Activated naive CD8-positive, alpha-beta T cell treated with anti-CD3 and anti-CD28 coated beads, Interleukin-2, amount 50 U/mL, for 24 hours (primary cell): ENCODE measurements around the gene SLC25A5.
A peak's percentile ranks its signal among the peaks of the same experiment; 100 is the strongest.
"Not testable (repeated sequence)": the region's sequence is repeated elsewhere in the genome, so short reads cannot be mapped to it uniquely, and the experiment has no call there.

Experiments used
- ATAC-seq: fragments of 150-1000 bp; cut with Tn5 transposase; one replicate; pipeline ENCODE4 v1.10.0; 2021
- DNase-seq: peaks from one replicate; pipeline ENCODE4 v3.0.0; 2021
- H3K27ac Mint-ChIP-seq: one replicate; pipeline ENCODE4 v1.8.0; 2021; ENCODE audit warnings: mild to moderate bottlenecking, mixed read lengths
- H3K27me3 Mint-ChIP-seq: one replicate; pipeline ENCODE4 v1.8.0; 2021; ENCODE audit warnings: mixed read lengths
- H3K36me3 Mint-ChIP-seq: one replicate; pipeline ENCODE4 v1.8.0; 2021; ENCODE audit warnings: low read depth, mixed read lengths
- H3K4me1 Mint-ChIP-seq: one replicate; pipeline ENCODE4 v1.8.0; 2021; ENCODE audit warnings: mixed read lengths
- H3K4me3 Mint-ChIP-seq: one replicate; pipeline ENCODE4 v1.8.0; 2021; ENCODE audit warnings: mild to moderate bottlenecking, moderate library complexity, mixed read lengths
- H3K9me3 Mint-ChIP-seq: one replicate; pipeline ENCODE4 v1.8.0; 2021; ENCODE audit warnings: mixed read lengths

The SLC25A5 gene

DNA sequence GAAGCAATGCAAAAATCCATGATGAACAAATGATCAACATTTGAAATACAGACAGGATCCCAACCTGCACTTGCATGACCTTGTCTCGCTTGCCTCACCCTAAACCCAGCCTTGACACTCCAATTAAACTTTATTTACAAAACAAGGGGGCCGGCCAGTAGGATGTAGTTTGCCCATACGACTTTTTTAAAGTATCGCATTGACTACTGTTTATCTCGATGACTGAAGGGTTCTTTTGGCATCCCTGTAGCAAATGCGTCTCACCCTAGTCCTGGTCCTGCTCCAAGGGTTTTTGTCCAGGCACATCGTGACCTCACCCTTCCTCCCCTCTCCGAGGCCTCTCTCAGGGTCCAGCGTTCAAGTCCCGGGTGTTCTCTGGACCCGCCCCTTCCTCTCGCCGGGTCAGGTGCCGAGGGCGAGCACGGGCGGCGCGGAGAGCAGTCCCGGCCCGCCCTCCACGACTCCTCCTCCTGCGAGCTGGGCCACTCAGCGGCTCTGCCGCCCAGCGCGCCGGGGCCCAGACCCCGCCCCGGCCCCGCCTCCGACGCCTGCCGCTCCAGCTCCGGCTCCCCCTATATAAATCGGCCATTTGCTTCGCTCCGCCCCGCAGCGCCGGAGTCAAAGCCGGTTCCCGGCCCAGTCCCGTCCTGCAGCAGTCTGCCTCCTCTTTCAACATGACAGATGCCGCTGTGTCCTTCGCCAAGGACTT lies at the start of gene SLC25A5:
Gene SLC25A5, plus strand, starts transcription at position 603 of the 709 bp plus-strand sequence. Its CDS starts 72 bp downstream, at position 675.
- peak within 1 kb of the TSS; percentile 85 for H3K4me3 Mint-ChIP-seq
- peaks cover 14% of the 10 kb centered on the region for H3K4me1 Mint-ChIP-seq
- peak; percentile 95 for ATAC-seq
- no peaks in the 10 kb centered on the region for H3K9me3 Mint-ChIP-seq
- H3K27ac Mint-ChIP-seq, result peak within 1 kb of the TSS; percentile 93
- DNase-seq, result peak; percentile 81
- no peaks in the 10 kb centered on the region for H3K27me3 Mint-ChIP-seq
- peaks cover 24% of the 10 kb centered on the region for H3K36me3 Mint-ChIP-seq

DNA sequence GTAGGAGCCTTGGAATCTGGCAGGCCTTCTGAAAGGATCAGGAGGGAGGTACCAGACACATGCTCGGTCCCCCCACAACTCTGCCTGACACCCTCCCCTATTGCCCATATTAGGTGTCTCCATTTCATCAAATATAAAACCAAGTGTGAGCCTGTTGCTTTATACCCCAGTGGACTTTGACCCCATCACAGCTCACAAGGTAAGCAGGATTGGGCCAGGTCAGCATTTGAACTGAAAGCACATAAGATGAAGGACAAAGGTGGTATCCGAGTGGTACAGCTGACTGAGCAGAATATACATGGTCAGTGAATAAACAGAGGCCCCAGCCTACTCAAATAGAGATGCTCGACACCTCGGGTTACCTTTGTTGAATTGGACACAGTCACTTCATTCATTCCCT lies 49.1 kb upstream of the SLC25A5 start:
- Mint-ChIP-seq H3K27ac (no peak overlapping the region), H3K4me3 (no peak overlapping the region), H3K9me3 (no peaks in the 10 kb centered on the region), H3K4me1 (no peaks in the 10 kb centered on the region), H3K27me3 (no peaks in the 10 kb centered on the region), H3K36me3 (peaks cover 2% of the 10 kb centered on the region)
- ATAC-seq, result no peak
- no peak for DNase-seq

DNA sequence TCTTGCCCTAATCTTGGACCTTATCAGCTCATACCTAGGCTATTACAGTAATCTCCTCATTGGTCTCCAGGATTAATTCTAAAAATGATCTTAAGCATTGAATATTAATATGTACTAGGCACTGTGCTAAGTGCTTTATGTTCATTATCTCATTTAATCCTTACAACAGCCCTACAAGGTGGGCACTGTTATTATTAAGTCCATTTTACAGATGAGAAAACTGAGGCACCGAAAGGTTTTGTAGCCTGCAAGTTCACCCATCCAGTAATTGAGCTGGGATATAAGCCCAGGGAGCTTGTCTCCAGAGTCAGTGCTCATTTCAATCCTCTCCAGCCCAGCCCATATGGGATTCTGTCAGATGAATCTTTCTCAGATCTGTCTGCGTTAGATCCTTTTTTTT lies 48.3 kb upstream of the SLC25A5 start:
- H3K27ac Mint-ChIP-seq, result no peak overlapping the region
- H3K27me3 Mint-ChIP-seq, result no peaks in the 10 kb centered on the region
- no peaks in the 10 kb centered on the region for H3K4me1 Mint-ChIP-seq
- H3K4me3 Mint-ChIP-seq, result no peak overlapping the region
- H3K9me3 Mint-ChIP-seq, result no peaks in the 10 kb centered on the region
- ATAC-seq (no peak), DNase-seq (no peak)
- peaks cover 2% of the 10 kb centered on the region for H3K36me3 Mint-ChIP-seq

DNA sequence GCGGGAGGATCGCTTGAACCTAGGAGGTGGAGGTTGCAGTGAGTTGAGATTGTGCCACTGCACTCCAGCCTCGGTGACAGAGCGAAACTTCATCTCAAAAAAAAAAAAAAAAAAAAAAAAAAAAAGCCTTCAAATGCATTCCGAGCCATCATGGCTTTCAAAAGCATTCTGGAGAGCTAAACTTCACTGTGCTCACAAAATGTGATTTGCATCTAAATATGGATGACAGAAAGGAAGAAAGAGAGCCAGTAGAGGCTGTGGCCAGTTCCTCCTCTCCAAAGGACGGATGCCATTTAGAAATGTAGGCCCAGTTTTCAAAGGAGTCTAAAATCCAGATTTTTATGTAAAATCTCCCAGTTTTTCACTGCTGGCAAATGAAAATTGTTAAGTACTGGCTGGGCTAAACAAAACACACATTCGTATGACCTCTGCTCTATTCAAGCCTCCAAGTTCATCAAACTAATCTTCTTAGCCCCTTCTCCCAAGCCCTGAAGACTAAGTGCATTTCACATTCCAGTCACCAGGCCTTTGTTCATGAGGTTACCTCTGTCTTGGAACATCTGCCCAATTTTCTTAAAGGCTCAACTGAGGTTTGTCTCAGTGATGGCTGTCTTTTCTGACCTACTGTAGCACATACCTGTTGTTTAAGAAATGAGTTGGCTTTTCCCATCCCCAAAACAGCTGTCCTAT lies 47.1 kb upstream of the SLC25A5 start:
- Mint-ChIP-seq H3K4me3 (no peak overlapping the region), H3K27me3 (no peaks in the 10 kb centered on the region), H3K4me1 (peaks cover 4% of the 10 kb centered on the region), H3K9me3 (no peaks in the 10 kb centered on the region), H3K27ac (no peak overlapping the region), H3K36me3 (peaks cover 2% of the 10 kb centered on the region)
- DNase-seq (no peak), ATAC-seq (no peak)

DNA sequence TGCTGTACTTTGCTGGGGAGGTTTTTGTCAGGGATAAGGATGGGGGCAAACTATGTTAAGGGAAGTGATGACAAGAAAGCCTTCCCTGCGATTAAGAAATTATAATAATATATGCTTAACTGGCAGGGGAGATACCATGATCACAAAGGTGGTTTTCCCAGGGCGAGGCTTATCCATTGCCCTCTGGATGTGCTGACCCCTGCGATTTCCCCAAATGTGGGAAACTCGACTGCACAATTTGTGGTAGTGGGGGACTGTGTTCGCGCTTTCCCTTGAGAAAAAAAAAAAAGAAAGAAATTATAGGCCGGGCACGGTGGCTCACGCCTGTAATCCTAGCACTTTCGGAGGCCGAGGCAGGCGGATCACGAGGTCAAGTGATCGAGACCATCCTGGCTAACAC lies 44.6 kb upstream of the SLC25A5 start:
- ATAC-seq, result no peak
- H3K27ac Mint-ChIP-seq, result no peak overlapping the region
- peaks cover 17% of the 10 kb centered on the region for H3K4me1 Mint-ChIP-seq

DNA sequence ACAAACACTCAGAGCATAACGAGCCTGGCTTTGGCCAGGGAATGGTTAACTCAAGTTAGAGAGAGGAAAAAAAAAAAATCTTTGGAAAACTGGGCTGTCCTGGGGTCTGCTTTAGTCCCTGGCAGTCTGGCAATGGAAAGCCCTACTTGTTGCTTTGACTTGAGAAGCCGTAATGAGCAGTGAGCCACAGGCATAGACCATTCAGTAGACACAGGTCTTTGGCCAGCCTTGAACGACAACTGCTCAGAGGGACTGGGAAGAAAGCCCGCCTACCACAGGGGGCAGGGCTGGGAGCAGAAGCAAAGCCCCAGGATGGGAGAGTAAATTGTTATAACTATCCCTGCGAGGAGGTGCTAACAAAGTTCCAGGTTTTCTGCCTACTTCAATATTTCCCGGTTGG lies 43.2 kb upstream of the SLC25A5 start:
- Mint-ChIP-seq H3K9me3 (no peaks in the 10 kb centered on the region), H3K4me1 (peaks cover 17% of the 10 kb centered on the region), H3K27ac (no peak overlapping the region), H3K4me3 (no peak overlapping the region), H3K27me3 (no peaks in the 10 kb centered on the region), H3K36me3 (peaks cover 5% of the 10 kb centered on the region)
- ATAC-seq (no peak), DNase-seq (no peak)

More for the DNA sequence above, 44.6 kb upstream of the SLC25A5 start:
- H3K36me3 Mint-ChIP-seq, result peaks cover 5% of the 10 kb centered on the region
- H3K4me3 Mint-ChIP-seq, result no peak overlapping the region
- no peaks in the 10 kb centered on the region for H3K27me3 Mint-ChIP-seq
- H3K9me3 Mint-ChIP-seq, result no peaks in the 10 kb centered on the region
- DNase-seq, result no peak

DNA sequence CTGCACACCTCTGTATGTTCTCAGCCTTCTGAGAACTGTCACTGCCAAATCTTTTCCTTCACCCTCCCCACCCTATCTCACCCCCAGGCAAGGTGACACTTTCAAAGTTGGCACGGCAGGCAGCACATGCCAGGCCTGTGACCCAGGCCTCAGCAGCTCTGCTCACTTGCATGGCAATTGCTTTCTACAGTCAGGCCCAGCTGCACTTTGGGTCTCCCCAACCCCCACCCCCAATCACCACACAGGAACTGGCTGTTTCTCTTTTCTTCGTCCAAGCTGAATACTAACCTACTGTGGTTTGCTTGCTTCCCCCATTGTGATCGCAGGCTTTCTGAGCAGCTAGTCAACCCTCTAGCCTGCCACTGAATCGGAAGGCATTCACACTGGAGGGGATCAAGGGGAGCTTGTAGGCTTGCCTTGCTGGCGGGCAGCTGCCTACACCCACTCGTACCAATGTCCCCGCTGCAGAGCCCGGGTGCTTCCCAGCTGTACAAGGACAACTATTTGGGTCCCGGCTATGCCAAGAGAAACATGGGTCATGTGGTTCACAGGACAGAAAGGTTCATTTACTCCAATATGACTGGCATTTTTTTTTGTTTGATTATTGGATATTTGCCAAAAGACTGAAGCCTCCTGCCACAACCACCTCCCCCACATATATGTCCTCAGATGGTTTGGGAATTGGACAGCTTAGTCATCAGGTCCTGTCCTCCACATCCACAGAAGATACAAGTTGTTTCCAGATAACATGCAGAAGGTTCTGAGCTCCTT lies 41.0 kb upstream of the SLC25A5 start:
- peaks cover 5% of the 10 kb centered on the region for H3K36me3 Mint-ChIP-seq
- H3K27ac Mint-ChIP-seq, result no peak overlapping the region

DNA sequence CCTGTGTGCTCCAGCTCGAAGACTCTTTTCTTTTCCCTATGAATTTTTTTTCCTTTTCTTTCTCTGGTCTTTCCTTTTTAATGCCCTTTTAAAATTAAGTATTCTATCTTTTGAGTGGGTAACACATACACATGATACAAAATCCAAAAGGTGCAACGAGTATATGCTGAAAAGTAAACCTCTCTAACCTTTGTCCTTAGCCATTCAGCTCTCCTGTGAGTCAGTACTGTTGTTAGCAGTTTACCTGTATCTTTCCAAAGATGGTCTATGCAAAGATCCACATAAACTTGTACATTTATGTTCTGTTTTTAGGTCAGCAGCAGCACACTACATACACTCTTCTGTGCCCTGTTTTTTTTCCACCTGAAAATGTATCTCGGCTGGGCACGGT lies 40.5 kb upstream of the SLC25A5 start:
- H3K4me3 Mint-ChIP-seq, result no peak overlapping the region
- H3K27ac Mint-ChIP-seq, result no peak overlapping the region
- DNase-seq, result no peak
- H3K4me1 Mint-ChIP-seq, result peaks cover 17% of the 10 kb centered on the region
- H3K36me3 Mint-ChIP-seq, result peaks cover 5% of the 10 kb centered on the region
- no peaks in the 10 kb centered on the region for H3K27me3 Mint-ChIP-seq
- H3K9me3 Mint-ChIP-seq, result no peaks in the 10 kb centered on the region
- no peak for ATAC-seq

More for the DNA sequence above, 41.0 kb upstream of the SLC25A5 start:
- H3K27me3 Mint-ChIP-seq, result no peaks in the 10 kb centered on the region
- peak; percentile 10 for ATAC-seq
- H3K4me3 Mint-ChIP-seq, result no peak overlapping the region
- peaks cover 17% of the 10 kb centered on the region for H3K4me1 Mint-ChIP-seq
- H3K9me3 Mint-ChIP-seq, result no peaks in the 10 kb centered on the region
- DNase-seq, result peak; percentile 1

DNA sequence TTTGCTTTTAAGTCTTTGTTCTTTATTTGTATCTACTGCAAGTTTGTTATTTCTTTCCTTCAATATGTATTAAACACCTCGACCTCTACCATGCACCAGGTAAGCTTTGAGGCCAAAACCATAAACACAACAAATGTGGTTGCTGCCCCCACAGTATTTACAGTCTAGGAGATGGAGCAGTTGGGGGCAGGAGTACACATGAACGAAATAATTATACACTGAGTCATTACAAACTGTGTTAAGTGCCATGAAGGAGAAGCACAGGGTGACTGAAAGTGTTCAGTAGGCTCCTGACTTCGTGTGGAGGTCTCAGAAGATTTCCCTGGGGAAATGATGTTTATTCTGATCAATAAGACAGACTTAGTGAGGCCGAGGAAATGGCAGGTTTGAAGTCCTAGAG lies 38.8 kb upstream of the SLC25A5 start:
- Mint-ChIP-seq H3K4me3 (no peak overlapping the region), H3K36me3 (peaks cover 13% of the 10 kb centered on the region), H3K4me1 (peaks cover 17% of the 10 kb centered on the region), H3K27ac (no peak overlapping the region), H3K27me3 (no peaks in the 10 kb centered on the region), H3K9me3 (peaks cover 7% of the 10 kb centered on the region)
- DNase-seq (no peak), ATAC-seq (no peak)

DNA sequence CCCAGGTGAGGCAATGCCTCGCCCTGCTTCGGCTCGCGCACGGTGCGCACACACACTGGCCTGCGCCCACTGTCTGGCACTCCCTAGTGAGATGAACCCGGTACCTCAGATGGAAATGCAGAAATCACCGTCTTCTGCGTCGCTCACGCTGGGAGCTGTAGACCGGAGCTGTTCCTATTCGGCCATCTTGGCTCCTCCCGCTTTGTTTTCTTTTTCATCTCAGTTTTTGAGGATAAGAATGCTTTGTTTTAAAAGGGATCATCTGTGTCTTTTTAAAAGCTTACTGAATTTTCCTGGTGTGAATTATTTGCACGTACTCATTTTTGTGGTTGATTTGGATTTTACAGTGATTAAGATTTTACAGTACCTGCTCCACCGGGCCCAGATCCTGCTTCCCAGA lies 26.9 kb upstream of the SLC25A5 start:
- H3K36me3 Mint-ChIP-seq, H3K4me3 Mint-ChIP-seq, DNase-seq, H3K9me3 Mint-ChIP-seq, ATAC-seq, H3K27me3 Mint-ChIP-seq, H3K4me1 Mint-ChIP-seq, H3K27ac Mint-ChIP-seq: not testable (repeated sequence)

DNA sequence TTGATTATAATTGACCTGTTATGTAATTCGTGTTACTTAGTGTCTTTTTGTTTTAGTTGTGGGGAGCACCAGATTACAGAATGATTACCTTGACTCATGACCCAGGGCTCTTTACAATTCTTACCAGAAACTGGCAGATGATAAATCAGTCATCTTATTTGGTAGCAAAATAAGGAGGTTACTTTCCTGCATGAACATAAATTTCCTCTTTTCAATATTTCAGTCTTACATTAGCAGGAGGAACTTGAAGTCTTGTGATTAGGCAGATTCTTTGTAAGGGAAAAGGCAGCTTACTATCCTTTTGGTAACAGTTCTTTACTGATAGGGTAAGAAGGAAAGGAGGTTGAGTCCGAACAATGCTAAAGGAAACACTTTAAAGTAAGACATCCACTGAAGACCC lies 26.0 kb upstream of the SLC25A5 start:
- no peaks in the 10 kb centered on the region for H3K9me3 Mint-ChIP-seq
- H3K4me1 Mint-ChIP-seq, result no peaks in the 10 kb centered on the region
- H3K27ac Mint-ChIP-seq, result no peak overlapping the region
- H3K4me3 Mint-ChIP-seq, result no peak overlapping the region
- DNase-seq (no peak), ATAC-seq (no peak)
- no peaks in the 10 kb centered on the region for H3K36me3 Mint-ChIP-seq
- H3K27me3 Mint-ChIP-seq, result no peaks in the 10 kb centered on the region

DNA sequence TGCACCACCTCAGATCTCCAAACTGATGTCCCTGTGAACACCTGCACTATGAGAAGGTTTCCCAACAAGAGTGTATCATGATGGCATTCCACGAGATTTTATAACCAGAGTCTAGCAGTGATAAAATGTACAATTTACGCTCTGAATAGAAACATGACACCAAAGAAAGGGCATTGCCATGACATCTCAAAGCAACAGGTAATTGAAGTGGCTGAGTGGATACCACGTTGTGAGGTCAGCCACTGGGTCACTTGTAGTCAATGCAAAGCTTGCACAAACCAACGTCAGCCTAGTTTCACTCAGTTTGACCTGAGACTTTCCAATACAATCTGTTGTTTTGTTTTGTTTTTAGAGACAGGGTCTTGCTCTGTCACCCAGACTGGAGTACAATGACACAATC lies 15.0 kb upstream of the SLC25A5 start:
- no peaks in the 10 kb centered on the region for H3K36me3 Mint-ChIP-seq
- DNase-seq (no peak), ATAC-seq (no peak)
- no peak overlapping the region for H3K4me3 Mint-ChIP-seq
- H3K9me3 Mint-ChIP-seq, result no peaks in the 10 kb centered on the region
- no peaks in the 10 kb centered on the region for H3K4me1 Mint-ChIP-seq
- H3K27ac Mint-ChIP-seq, result no peak overlapping the region
- no peaks in the 10 kb centered on the region for H3K27me3 Mint-ChIP-seq

DNA sequence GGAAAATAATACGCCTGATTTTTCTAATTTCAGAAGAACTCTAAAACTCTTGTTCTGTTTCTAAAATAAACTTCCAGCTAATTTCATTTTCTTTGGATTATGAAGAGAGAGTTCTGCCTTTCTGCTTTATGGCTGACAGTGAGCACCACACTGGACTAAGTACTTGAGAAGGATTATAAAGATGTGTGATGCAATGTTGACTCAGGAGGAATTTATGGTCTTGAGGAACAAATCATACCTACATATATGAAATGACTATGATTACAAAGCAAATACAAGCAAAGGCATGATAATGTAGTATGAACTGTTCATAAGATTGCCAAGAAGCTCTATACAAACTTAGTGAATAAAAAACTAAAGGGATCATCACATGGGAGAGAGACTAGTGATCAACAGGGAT lies 13.0 kb upstream of the SLC25A5 start:
- no peak for DNase-seq
- ATAC-seq, result no peak
- Mint-ChIP-seq H3K4me3 (no peak overlapping the region), H3K27me3 (no peaks in the 10 kb centered on the region), H3K27ac (no peak overlapping the region), H3K9me3 (no peaks in the 10 kb centered on the region), H3K4me1 (no peaks in the 10 kb centered on the region), H3K36me3 (no peaks in the 10 kb centered on the region)

DNA sequence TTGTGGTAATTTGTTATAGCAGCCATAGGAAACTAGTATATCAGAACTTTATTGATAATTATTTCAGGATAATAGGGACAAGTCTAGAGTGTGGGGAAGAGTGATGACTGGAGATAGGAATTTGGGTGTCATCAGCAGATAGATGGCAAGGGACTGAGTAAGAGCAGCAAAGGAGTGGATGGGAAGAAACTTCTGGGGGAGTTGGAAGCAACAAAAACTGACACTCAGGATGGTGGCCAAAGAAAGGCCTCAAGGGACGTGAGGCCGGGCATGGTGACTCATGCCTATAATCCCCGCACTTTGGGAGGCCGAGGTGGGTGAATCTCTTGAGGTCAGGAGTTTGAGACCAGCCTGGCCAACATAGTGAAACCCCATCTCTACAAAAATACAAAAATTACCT lies 9.1 kb upstream of the SLC25A5 start:
- H3K4me3 Mint-ChIP-seq, result no peak overlapping the region
- DNase-seq (no peak), ATAC-seq (no peak)
- H3K27ac Mint-ChIP-seq, result no peak overlapping the region
- H3K27me3 Mint-ChIP-seq, result no peaks in the 10 kb centered on the region
- no peaks in the 10 kb centered on the region for H3K4me1 Mint-ChIP-seq
- H3K9me3 Mint-ChIP-seq, result no peaks in the 10 kb centered on the region
- H3K36me3 Mint-ChIP-seq, result no peaks in the 10 kb centered on the region

DNA sequence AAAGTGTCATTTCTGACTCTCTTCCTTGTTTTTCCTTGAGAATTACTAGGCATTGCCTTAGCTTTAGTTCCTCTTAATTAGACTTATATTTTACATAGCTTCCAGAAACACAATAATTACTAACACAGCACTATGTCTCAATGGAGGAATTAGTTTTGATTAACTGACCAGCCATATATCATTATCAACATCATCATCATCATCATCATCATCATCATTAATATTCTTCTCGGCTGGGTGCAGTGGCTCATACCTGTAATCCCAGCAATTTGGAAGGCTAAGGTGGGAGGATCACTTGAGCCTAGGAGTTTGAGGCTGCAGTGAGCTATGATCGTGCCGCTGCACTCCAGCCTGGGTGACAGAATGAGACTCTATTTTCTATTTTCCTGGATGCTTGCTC lies 2.7 kb upstream of the SLC25A5 start:
- H3K36me3 Mint-ChIP-seq, result peaks cover 15% of the 10 kb centered on the region
- H3K9me3 Mint-ChIP-seq, result no peaks in the 10 kb centered on the region
- no peak overlapping the region for H3K4me3 Mint-ChIP-seq
- no peak for DNase-seq
- no peaks in the 10 kb centered on the region for H3K27me3 Mint-ChIP-seq
- peaks cover 14% of the 10 kb centered on the region for H3K4me1 Mint-ChIP-seq
- no peak overlapping the region for H3K27ac Mint-ChIP-seq
- no peak for ATAC-seq
